SW 1271 (cell line): Measurements from ENCODE around the gene MAP6D1.

Experiments used
- DNase-seq, 2 experiments: peaks; one replicate each; lab custom pipeline; 2025; lab: John Stamatoyannopoulos, UW

The MAP6D1 gene

GRCh38 chr3:183825456-183826161, at the start of gene MAP6D1:
Gene MAP6D1 (minus strand): TSS chr3:183825577. CDS start chr3:183825547, 30 bp downstream.
- DNase-seq = peak in 1 of 2 experiments; percentile 49

GRCh38 chr3:183873914-183874313, 48.5 kb upstream of the MAP6D1 start:
- no peak for DNase-seq

- DNase-seq = no peak
Observed at GRCh38 chr3:183871541-183871940, 46.2 kb upstream of the MAP6D1 start.

- no peak for DNase-seq
Observed at GRCh38 chr3:183870563-183870962, 45.2 kb upstream of the MAP6D1 start.

- no peak for DNase-seq
Observed at GRCh38 chr3:183868796-183869195, 43.4 kb upstream of the MAP6D1 start.

DNA sequence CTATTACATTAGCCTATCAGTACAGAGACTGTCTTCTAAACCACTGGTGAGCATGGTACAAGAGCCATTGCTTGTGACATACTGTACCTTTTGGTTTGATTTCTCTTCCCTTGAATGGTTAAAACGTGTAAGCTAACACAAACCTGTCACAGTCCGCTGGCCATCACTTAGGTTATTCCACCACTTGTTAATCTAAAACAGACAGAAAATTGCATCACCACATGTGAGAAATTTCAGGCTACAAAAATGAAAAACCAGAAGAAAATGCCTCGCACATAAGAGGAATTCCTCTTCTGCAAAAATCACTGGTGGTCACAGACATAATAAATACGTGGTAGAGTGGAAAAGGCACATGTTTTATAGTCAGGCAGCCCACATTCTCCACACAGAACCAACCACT, 37.2 kb upstream of the MAP6D1 start:
- no peak for DNase-seq

GRCh38 chr3:183857863-183858262, 32.5 kb upstream of the MAP6D1 start:
- no peak for DNase-seq

GRCh38 chr3:183854318-183855035, 29.1 kb upstream of the MAP6D1 start:
- no peak for DNase-seq

DNA sequence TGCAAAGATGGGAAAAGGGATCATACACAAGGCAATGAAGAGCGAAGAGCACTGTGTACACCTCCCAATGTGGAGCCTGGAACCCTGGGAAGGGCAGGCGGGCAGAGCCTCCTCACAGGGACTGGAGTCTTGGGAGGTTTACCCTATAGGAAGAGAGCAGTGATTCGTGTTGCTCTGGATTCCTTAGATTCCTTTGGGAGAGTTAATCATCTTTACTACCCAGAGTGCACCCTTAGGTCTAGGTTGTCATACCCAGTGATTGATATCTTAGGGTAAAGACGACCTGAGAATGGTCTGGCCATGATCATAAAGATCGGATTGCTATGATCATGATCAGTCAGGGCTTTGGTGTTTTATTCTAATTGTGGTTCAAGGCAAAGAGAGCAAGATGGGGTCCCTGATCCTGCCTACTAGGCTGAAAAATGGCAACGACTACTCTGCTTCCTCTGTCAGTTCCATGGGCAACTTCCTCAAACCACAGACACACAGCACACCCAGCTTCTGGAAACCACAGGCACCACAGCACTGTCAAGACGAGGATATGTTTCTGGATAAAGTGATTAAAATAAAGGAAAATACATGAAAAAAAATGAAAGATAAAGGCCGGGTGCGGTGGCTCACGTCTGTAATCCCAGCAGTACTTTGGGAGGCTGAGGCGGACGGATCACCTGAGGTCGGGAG, 20.4 kb upstream of the MAP6D1 start:
- no peak for DNase-seq

- DNase-seq = no peak
Observed at GRCh38 chr3:183845090-183845489, 19.7 kb upstream of the MAP6D1 start.

- peak in 1 of 2 experiments; percentile 58 for DNase-seq
Observed at GRCh38 chr3:183844606-183845005, 19.2 kb upstream of the MAP6D1 start.

GRCh38 chr3:183839751-183840150, 14.4 kb upstream of the MAP6D1 start:
- DNase-seq = no peak

- no peak for DNase-seq
Observed at GRCh38 chr3:183837894-183838293, 12.5 kb upstream of the MAP6D1 start.

GRCh38 chr3:183837390-183837789, 12.0 kb upstream of the MAP6D1 start:
- no peak for DNase-seq

DNA sequence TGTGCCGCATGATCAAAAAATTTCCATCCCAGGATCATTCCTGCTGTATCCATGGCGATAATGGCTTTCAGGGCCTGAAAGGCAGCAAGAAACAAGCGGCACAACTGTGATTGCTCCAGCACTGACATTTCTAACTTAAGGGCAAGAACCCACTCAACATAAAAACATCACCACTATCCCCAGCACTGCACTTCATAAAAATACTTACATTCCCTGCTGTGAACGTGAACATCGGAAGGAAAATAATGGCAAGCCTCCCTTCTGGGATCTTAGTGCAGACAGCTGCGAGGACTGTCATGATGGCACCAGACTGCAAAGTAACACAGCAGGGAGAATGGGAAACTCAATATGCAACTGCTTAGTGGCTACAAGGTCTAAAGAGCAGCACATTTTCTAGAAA, 8.1 kb upstream of the MAP6D1 start:
- DNase-seq = no peak

DNA sequence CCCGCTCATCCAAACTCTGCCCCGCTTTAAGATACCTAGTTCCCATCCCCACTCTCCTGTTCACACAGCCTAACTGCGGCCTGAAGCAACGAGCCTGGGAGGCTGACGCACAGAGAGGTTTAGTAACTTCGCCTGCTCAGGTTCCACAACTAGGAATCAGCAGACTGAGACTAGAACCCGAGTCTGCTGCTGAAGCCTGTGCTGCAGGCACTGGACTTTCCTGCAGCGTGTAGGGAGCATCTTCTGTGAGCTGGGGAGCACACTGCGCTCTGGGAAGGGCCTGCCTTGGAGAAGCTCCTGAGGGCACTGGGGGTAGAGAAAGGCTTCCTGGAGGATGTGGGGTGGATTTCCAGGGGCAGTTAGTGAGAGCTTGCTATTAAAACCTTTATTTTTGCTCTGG, 4.8 kb upstream of the MAP6D1 start:
- no peak for DNase-seq

DNA sequence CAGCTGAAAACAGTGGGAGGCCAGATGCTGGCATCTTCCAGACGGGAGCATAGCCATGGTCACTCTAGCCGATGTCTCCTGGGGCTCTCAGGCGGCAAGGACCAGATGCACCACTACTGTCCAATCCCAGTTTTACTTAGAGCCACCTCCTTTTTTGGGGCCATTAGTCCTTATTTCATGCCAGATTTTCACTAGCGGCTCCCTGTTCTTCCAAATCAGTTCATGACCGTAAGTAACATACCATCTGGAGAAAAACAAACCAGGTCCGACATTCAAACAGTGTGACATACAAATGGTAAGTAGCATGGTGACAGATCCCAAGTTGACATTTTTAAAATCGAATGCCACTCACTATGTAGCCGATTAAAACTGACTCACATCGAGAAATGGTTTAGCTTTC, 4.1 kb upstream of the MAP6D1 start:
- DNase-seq = no peak

DNA sequence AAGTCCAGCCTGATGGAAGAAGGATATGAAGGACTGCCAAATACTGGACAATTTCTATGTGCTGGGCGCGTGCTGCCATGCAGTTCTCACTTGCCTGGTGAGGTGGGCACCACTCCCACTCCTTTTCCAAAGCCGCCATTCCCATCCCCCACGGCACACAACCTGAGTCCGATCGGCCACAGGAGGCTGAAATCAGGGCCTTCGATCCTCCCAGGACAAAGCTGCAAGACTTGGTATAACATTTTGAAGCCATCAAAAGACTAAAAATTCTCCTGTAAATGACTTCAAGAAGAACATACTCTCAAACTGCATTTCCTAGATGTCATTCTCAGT, 3.1 kb upstream of the MAP6D1 start:
- DNase-seq = no peak

GRCh38 chr3:183827809-183828537, 2.6 kb upstream of the MAP6D1 start:
- DNase-seq = no peak

- no peak for DNase-seq
Observed at GRCh38 chr3:183826448-183827250, 1.3 kb upstream of the MAP6D1 start.

DNA sequence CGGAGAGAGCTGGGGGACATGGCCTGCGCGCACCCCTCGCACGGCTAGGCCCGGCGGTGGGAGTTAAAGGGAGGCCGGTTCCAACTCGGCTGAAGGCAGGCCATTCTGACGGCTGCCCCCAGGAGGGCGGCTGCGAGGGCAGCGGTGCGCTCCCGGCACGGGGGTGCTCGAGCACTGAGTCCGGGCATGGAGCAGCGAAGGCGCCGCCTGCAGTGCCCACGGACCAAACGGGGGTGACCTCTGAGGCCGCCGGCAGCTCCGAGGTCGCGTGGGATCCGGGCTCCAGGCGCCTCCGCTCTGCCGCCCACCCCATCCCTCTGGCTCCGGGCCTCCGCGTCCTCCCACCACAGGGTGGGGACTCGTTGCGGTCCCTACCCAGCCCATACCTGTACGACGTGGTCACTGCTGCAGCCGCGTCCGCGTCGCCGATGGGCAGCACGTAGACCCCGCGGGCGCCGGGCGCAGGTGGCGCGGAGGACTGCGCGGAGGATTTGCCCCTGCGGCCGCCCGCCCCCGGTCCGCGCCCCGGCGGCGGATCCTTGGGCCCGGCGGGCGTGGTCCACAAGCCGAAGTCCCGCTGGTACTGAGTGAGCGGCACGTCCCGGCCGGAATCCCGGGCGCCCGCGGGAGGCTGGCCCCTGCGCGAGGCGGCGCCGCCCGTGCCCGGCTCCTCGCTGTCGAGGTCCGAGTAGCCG, 469 bp downstream of the MAP6D1 start:
- DNase-seq = no peak
